Aorta (tissue), 5 donors: ENCODE measurements around the gene PAX5. TPM values are rescaled to one million over a fixed set of nuclear protein-coding genes. Genes with fewer than 3 reads are reported as not detected.

Experiments used
- ATAC-seq: fragments of 200-7000 bp; cut with Tn5 transposase; one replicate; pipeline ENCODE4 v1.9.1; 2022; ENCODE audit warnings: moderate library complexity; ENCODE audit not compliant: low FRiP score
- DNase-seq, 2 donors: peaks; one replicate each; pipeline ENCODE4 v3.0.0-alpha.2; 2020
- H3K27ac ChIP-seq, 2 donors: one replicate each; pipeline ENCODE4 v1.5.1; 2013; ENCODE audit warnings: low read length in 2 of 2, mild to moderate bottlenecking in 2 of 2, moderate library complexity in 2 of 2, control low read depth in 1 of 2, inconsistent platforms in 1 of 2, low read depth in 1 of 2
- H3K27me3 ChIP-seq, 2 donors: one replicate each; pipeline ENCODE4 v1.6.1; 2013; ENCODE audit warnings: control low read depth in 1 of 2, low read length in 1 of 2, mild to moderate bottlenecking in 1 of 2, moderate library complexity in 1 of 2; ENCODE audit not compliant: insufficient read depth in 2 of 2, control insufficient read depth in 1 of 2
- H3K36me3 ChIP-seq, 2 donors: one replicate each; pipeline ENCODE4 v1.6.1; 2013; ENCODE audit warnings: control low read depth in 1 of 2, low read length in 1 of 2, mild to moderate bottlenecking in 1 of 2; ENCODE audit not compliant: insufficient read depth in 2 of 2, control insufficient read depth in 1 of 2
- H3K4me1 ChIP-seq, 2 donors: one replicate each; pipeline ENCODE4 v1.6.1; 2013; ENCODE audit warnings: low read length in 2 of 2, control low read depth in 1 of 2, mild to moderate bottlenecking in 1 of 2, moderate library complexity in 1 of 2; ENCODE audit not compliant: insufficient read depth in 2 of 2, control insufficient read depth in 1 of 2
- H3K4me3 ChIP-seq, 2 donors: one replicate each; pipeline ENCODE4 v1.5.1; 2013; ENCODE audit warnings: low read length in 2 of 2, control low read depth in 1 of 2, mild to moderate bottlenecking in 1 of 2
- H3K9me3 ChIP-seq: one replicate; pipeline ENCODE4 v1.6.1; 2013; ENCODE audit warnings: mild to moderate bottlenecking, low read length; ENCODE audit not compliant: control insufficient read depth
- WGBS, 2 donors: extraction: QIAGEN DNeasy Blood & Tissue Kit; methylation state at CpG; one replicate each; pipeline ENCODE4 v1.1.7; 2013; 5-methylcytosine and 5-hydroxymethylcytosine counted together
- intact Hi-C, 2 donors: fragments of 100-400 bp; cut with DNase I; formaldehyde crosslinking; loops; one replicate each; pipeline versions ENCODE4 v1.14.2 to v1.15.0; 2022
- polyA plus RNA-seq, 2 donors: library from polyadenylated mRNA; stranded (reverse); fragments of 200-250 nt; gene quantifications; one replicate each; pipeline ENCODE4 v1.2.3, GENCODE V29; 2013
- total RNA-seq, 2 donors: library from RNA; stranded (reverse); fragmentation: NEBNext Ultra II Directional; extraction: Animal tissue kit (Norgen Biotek cat#: 25700); gene quantifications; one replicate each; pipeline ENCODE4 v1.2.1, GENCODE V29; 2021
- donor health status: healthy with polysubstance abuse.
- donor health status: Bipolar disorder and iron deficiency.
- donor health status: DM: no; HTN: no; CAD: no.
- donor health status: DM: no; HTN: no; CAD: no.
- donor health status: DM: yes; HTN: yes; CAD: no.

Gene PAX5
- total and polyA plus RNA-seq, 4 donors = under 0.01 to 0.81 (median 0.40) TPM

GRCh38 chr9:36858805-36859375, 175.2 kb downstream of the PAX5 start:
- H3K9me3 ChIP-seq = no peaks in the 10 kb centered on the region
- H3K4me3 ChIP-seq = no peak overlapping the region
- no peaks in the 10 kb centered on the region for H3K36me3 ChIP-seq
- intact Hi-C loops = no loop called here
- no peaks in the 10 kb centered on the region for H3K27me3 ChIP-seq
- H3K27ac ChIP-seq = no peak overlapping the region
- no peak for ATAC-seq
- no peak for DNase-seq
- 42 to 48% methylated on average over 23 of the region's 23 CpGs for WGBS, 2 donors
- no peaks in the 10 kb centered on the region for H3K4me1 ChIP-seq

- H3K9me3 ChIP-seq = no peaks in the 10 kb centered on the region
- no peak overlapping the region for H3K27ac ChIP-seq
- no peaks in the 10 kb centered on the region for H3K36me3 ChIP-seq
- DNase-seq = no peak
- no peak for ATAC-seq
- H3K4me1 ChIP-seq = no peaks in the 10 kb centered on the region
- WGBS, 2 donors = 59 to 69% methylated on average over 9 of the region's 9 CpGs
- no peak overlapping the region for H3K4me3 ChIP-seq
- intact Hi-C loops = no loop called here
- no peaks in the 10 kb centered on the region for H3K27me3 ChIP-seq
Observed at GRCh38 chr9:36855448-36856315, 178.4 kb downstream of the PAX5 start.

GRCh38 chr9:36854751-36855150, 179.3 kb downstream of the PAX5 start:
- H3K9me3 ChIP-seq = no peaks in the 10 kb centered on the region
- WGBS, 2 donors = 63 to 71% methylated on average over 10 of the region's 10 CpGs
- DNase-seq (no peak), ATAC-seq (no peak)
- intact Hi-C loops = no loop called here
- no peaks in the 10 kb centered on the region for H3K27me3 ChIP-seq
- H3K36me3 ChIP-seq = no peaks in the 10 kb centered on the region
- no peaks in the 10 kb centered on the region for H3K4me1 ChIP-seq
- no peak overlapping the region for H3K4me3 ChIP-seq
- no peak overlapping the region for H3K27ac ChIP-seq

GRCh38 chr9:36854034-36854433, 180.0 kb downstream of the PAX5 start:
- intact Hi-C loops = no loop called here

GRCh38 chr9:36853233-36853632, 180.8 kb downstream of the PAX5 start:
- no peaks in the 10 kb centered on the region for H3K36me3 ChIP-seq
- no peak for ATAC-seq
- H3K27ac ChIP-seq = no peak overlapping the region
- no peak for DNase-seq
- intact Hi-C loops = no loop called here
- no peaks in the 10 kb centered on the region for H3K4me1 ChIP-seq
- H3K27me3 ChIP-seq = no peaks in the 10 kb centered on the region
- H3K4me3 ChIP-seq = no peak overlapping the region
- no peaks in the 10 kb centered on the region for H3K9me3 ChIP-seq
- 36 to 38% methylated on average over 1 of the region's 1 CpG for WGBS, 2 donors

More at GRCh38 chr9:36854034-36854433, 180.0 kb downstream of the PAX5 start:
- no peak for ATAC-seq
- Histone ChIP-seq H3K9me3 (no peaks in the 10 kb centered on the region), H3K4me1 (no peaks in the 10 kb centered on the region), H3K4me3 (no peak overlapping the region), H3K27me3 (no peaks in the 10 kb centered on the region), H3K27ac (no peak overlapping the region), H3K36me3 (no peaks in the 10 kb centered on the region)
- 61 to 63% methylated on average over 13 of the region's 13 CpGs for WGBS, 2 donors
- DNase-seq = peak in 1 of 2 donors; percentile 21

GRCh38 chr9:36849943-36850342, 184.1 kb downstream of the PAX5 start:
- intact Hi-C loops = no loop called here
- no peaks in the 10 kb centered on the region for H3K9me3 ChIP-seq
- H3K4me3 ChIP-seq = no peak overlapping the region
- peak in 1 of 2 donors; percentile 12 for DNase-seq
- no peaks in the 10 kb centered on the region for H3K4me1 ChIP-seq
- ATAC-seq = no peak
- 74 to 77% methylated on average over 9 of the region's 9 CpGs for WGBS, 2 donors
- H3K27me3 ChIP-seq = no peaks in the 10 kb centered on the region
- no peaks in the 10 kb centered on the region for H3K36me3 ChIP-seq
- H3K27ac ChIP-seq = no peak overlapping the region

DNA sequence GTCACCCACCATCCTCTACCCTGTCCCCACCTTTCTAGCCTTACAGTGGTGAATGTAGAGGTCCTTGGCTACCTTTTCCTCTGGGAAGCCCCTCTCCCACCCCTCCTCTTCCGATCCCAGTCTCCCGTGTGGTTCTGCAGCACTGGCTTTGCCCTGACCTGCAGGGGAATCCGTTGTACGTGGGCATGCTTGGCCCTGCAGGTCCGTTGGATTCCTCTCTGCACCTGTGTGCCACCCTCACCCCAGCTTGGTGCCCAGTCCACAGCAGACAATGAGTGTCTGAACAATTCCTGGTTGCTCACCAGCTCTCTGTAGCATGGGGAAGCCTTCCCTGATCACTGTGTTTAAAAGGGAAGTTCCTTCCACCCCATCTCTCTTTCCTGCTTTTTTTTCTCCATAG, 185.1 kb downstream of the PAX5 start:
- no peak overlapping the region for H3K4me3 ChIP-seq
- no peaks in the 10 kb centered on the region for H3K4me1 ChIP-seq
- H3K27ac ChIP-seq = no peak overlapping the region
- ATAC-seq (no peak), DNase-seq (peak in 1 of 2 donors; percentile 11)
- no peaks in the 10 kb centered on the region for H3K36me3 ChIP-seq
- WGBS, 2 donors = 86 to 91% methylated on average over 5 of the region's 5 CpGs
- no peaks in the 10 kb centered on the region for H3K9me3 ChIP-seq
- intact Hi-C loops = no loop called here
- no peaks in the 10 kb centered on the region for H3K27me3 ChIP-seq

DNA sequence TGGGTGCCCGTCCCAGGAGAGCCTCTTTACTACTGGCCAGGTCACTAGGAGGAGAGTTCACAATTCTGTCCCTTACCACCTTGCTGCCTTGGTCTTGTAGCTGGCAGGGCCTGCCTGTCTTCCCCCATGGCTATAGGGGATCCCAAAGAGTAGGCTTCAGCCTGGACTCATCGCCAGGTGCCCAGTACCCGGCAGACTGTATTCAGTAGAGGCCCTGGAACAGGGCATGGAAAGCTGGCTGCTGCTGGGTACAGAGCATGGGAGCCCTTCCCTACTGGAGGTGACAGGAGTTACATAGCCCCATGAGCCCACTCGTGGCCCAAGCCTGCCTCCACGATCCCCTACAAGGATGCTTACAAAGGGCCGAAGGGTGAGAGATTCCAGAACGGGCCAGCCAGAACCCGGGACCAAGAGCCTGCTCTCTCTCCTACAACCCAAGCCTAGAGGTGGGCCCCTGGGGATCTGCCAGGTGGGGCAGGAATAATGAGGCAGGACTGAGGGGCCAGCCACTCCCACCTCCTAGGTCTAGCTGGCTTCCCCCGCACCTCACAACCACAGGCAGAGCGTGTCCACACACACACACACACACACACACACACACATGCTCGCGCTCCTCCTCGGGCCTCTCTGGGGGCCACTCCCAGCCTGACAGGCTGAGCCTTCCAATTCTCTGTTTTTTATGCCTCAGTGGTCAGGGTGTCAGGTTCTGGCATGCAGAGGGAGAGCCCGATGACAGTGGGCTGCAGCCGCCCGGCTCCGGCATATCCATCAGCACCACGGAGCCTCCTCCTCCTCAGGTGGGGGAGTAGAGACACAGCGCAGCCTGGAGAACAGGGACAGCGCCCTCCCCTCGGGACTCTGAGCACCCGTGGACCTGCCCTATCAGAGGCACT, 186.0 kb downstream of the PAX5 start:
- H3K36me3 ChIP-seq = no peaks in the 10 kb centered on the region
- no peaks in the 10 kb centered on the region for H3K4me1 ChIP-seq
- no peak overlapping the region for H3K4me3 ChIP-seq
- ATAC-seq = no peak
- H3K27me3 ChIP-seq = no peaks in the 10 kb centered on the region
- no peaks in the 10 kb centered on the region for H3K9me3 ChIP-seq
- no peak overlapping the region for H3K27ac ChIP-seq
- DNase-seq = peak in 1 of 2 donors; percentile 25
- whole genome bisulfite sequencing, 2 donors = 32 to 33% methylated on average over 21 to 22 of the region's 22 CpGs
- intact Hi-C loops = no loop called here
